GM12801 (cell line): Measurements from ENCODE around the gene RHNO1.

Source experiments
- TF ChIP-seq, protein P1 (sequence below): IDR thresholded peaks from one replicate; pipeline ENCODE4 v1.5.1; 2011; ENCODE audit warnings: control low read depth; ENCODE audit not compliant: insufficient read length; ENCODE audit errors: extremely low read depth

Gene RHNO1, protein sequence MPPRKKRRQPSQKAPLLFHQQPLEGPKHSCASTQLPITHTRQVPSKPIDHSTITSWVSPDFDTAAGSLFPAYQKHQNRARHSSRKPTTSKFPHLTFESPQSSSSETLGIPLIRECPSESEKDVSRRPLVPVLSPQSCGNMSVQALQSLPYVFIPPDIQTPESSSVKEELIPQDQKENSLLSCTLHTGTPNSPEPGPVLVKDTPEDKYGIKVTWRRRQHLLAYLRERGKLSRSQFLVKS

DNA sequence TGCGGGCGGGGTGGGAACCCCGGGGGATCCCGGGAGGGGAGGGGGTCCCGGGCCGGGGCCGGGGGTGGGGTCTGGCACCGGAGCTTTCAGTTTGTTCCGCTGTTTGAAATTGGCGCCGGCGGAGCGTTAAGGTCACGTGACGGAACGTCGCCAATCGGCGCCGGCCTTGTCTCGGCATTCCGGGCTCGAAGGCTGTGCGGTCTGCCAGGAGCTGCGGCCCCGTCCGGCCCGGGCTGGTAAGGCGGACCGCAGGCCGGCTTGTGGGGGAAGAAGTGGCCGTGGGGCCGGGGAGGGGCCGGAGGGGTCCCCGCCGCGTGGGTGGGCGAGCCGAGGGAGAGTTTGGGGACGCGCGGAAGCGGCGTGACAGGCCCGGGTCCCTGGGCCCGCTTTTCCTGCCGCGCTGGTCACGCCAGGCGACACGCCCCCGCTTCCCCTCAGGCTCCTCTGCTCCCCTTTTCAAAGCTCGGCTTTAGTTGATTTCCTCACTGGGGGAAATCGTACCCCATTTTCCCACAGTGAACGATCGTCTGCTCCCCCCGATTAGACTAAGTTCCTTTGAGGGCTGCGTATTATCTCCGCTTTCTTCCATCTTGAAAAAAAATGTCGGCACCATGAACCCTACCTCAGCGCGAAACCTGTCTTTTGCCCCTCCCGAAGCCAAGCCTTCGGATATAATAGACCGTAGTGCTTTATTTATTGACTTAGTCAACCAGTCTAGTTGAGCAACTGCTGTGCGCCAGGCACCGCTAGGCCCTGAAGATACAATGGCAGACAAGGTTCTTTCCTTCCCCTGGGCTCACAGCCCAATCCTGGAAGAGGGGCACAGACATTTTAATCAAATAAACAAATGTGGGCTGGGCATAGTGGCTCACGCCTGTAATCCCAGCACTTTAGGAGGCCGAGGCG is at the start of gene RHNO1, which contains the start of gene FOXM1:
Gene RHNO1 (plus strand): TSS at position 177 of the 906 bp plus-strand sequence. CDS start 8,144 bp downstream, outside the sequence.
Gene FOXM1 (minus strand): TSS at position 128 of the 906 bp plus-strand sequence. CDS start 2,696 bp downstream, outside the sequence.
- TF ChIP-seq, protein P1, sequence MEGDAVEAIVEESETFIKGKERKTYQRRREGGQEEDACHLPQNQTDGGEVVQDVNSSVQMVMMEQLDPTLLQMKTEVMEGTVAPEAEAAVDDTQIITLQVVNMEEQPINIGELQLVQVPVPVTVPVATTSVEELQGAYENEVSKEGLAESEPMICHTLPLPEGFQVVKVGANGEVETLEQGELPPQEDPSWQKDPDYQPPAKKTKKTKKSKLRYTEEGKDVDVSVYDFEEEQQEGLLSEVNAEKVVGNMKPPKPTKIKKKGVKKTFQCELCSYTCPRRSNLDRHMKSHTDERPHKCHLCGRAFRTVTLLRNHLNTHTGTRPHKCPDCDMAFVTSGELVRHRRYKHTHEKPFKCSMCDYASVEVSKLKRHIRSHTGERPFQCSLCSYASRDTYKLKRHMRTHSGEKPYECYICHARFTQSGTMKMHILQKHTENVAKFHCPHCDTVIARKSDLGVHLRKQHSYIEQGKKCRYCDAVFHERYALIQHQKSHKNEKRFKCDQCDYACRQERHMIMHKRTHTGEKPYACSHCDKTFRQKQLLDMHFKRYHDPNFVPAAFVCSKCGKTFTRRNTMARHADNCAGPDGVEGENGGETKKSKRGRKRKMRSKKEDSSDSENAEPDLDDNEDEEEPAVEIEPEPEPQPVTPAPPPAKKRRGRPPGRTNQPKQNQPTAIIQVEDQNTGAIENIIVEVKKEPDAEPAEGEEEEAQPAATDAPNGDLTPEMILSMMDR, result no peak

DNA sequence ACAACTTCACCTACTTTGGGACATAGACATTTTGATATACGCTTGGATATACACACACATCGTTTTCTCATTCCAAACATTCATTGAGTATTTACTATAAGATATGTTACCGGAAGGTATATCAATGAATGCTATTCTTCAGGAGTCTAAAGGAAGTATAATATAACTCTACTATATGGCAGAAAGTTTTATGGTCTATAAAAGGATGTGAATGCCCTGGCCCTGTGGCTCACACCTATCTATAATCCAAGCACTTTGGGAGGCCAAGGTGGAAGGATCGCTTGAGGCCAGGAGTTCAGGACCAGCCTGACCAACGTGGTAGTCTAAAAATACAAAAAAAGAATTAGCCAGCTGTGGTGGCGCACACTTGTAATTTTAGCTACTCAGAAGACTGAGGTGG is 47.7 kb upstream of the RHNO1 start:
- TF ChIP-seq, protein P1, result no peak

DNA sequence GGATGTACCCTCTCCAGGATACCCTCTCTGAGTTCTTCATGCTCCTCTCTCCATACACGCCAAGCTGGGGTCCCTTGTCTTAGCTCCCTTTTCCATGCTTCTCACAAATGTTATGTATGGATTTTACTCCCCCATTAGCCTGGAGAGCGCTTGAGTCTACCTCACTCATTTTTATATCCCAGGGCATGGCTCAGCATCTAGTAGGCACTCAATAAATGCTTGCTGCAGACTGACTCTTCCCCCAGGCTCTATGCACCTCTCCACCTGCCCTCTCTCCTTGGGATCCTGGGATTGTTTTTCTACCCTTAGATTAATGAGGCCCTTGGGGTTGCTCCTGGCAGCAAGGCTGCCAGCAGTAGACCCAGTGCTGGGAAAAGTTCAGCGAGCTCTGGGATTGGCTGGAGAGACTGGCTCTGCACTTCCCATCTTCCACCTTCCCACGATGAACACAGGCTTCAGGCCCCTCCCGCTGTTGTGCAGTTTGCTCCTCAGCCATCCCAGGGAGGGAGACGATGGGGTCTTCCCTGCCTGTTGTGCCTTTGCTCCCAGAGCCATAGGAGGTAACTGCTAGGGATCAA is 44.4 kb upstream of the RHNO1 start:
- TF ChIP-seq, protein P1, result no peak

DNA sequence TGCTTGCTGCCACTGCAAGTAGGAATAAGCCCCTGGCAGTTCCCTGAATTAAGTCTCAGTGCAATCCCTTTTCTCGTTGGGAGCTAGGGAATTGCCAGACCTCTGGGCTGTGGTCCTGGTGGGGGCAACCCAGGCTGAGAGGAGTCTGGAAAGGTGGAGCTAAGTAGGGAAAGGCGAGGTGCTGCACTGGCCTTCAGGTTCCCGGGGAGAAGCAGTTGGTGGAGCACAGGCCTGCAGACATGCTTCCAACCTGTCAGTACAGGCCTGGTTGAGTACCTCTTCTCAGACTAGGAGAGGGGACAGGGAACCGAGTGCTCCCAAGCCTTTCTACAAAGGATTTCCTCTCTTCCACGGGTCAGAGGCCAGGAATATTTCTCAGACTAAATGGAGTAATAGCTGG is 43.7 kb upstream of the RHNO1 start:
- TF ChIP-seq, protein P1, result no peak

DNA sequence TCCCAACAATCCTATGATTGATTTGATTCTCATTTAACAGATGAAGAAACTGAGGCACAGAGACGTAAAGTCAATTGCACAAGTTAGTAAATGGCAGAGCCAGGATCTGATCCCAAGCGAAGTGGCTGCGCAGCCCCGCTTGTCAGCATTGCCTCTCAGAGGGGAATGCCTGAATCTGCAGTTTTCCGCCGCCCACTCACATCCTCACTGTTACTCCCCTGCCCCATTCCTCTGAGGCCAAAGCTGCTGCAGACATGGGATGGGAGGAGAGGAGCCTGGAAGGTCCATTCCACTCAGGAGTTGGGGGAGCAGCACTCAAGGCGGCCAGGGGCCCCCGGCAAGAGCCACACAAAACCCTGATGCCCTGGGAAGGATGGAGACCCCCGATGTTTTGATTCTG is 43.2 kb upstream of the RHNO1 start:
- TF ChIP-seq, protein P1, result no peak

DNA sequence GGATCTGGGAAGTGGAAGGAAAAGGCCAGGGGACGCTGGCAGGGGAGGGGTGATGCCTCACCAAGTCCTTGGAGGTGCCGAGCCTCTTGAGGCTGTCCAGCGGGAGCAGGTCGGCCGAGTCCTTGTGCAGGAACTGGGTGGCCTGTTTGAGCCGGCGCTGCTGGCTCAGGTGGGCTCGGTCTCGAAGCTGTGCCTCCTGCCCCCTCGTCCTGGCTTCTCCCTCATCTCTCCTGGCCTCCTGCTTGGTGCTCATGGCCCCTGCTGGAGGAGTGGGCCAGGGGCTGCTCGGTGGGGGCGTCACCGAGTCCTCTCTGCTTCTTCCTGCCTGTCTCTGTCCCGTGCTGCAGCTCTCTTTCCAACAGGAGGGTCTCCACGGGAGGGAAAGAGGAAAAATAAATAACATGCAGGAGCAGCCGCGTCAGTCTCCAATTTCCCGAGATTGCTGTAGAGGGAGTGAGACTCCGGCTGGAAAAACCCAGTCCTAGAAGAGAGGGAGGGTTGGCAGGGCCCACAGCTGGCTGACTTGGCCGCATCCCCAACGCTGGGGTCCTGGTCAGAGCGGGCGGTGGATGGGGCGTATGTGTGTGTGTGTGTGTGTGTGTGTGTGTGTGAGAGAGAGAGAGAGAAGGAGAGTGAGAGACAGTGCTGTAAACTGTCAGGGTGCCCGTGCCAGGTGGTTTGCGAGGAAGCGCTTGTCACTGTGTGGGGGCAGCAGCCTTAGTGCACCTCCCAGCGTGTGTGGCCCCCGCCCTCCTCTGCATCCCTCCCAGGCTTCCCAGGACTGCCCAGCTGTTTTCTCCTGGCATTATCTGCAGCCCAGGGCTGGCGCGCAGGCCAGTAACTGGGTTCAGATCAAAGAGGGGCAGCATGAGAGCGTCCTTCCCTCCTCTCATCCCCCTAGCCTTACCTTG is 42.2 kb upstream of the RHNO1 start, which contains the start of gene NRIP2:
Gene NRIP2 (minus strand): TSS at position 455 of the 911 bp plus-strand sequence. CDS start 52 bp downstream, at position 403.
- TF ChIP-seq, protein P1, result no peak
